ENCODE results near the gene DNM3. TPM values are rescaled to one million over a fixed set of nuclear protein-coding genes. Genes with fewer than 3 reads are reported as not detected.

Gene DNM3
- total and polyA plus RNA-seq, 9 of the 15 experiments (the other 6 are each of a cell fraction or from before 2014, with no cell fraction given) = 0.08 to 0.36 (median 0.22) TPM; not detected in 1

DNA sequence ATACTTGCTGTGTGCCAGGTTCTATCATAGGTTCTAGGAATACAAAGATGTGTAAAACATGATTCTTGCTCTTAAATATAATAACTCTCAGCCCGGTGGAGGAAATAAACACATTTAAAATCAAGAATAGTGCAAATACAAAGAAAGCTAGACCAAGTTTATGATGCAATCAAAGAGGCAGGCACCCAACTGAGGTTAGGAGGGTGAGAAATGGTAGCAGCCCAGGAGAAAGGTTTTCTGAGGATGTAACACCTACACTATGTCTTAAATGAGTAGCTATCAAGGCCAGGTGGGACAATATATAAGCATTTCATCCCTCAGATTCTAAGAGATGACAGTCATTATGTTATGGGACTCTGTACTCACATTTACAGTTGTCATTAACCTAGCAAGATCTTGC is 612.3 kb downstream of the DNM3 start:
- DNase-seq (ENCODE audit: extremely low read depth in 1 of 4, low spot score in 3 of 4) (no peak), FAIRE-seq (no peak), ATAC-seq (no peak)
- no peaks in the 10 kb centered on the region for H3K79me2 ChIP-seq (ENCODE audit: control insufficient read depth, insufficient read depth, low read length)
- ChIA-PET POLR2A (interaction anchor here (0.6 to 1.6 kb wide), 4 partner anchors 10 to 89 kb away, joined by 3 to 6 read pairs (median 4); partner anchors contain the start of gene SUCO), CTCF (ENCODE audit: low intra/inter-chr PET ratio) (no interaction called here)
- no peak overlapping the region for H3K4me3 ChIP-seq
- BruUV-seq (replicated peaks) = no TSS peak
- no peaks in the 10 kb centered on the region for H3K9me3 ChIP-seq (replicated peaks; ENCODE audit: control insufficient read depth, insufficient read depth, low read depth, low read length)
- H2AFZ ChIP-seq (ENCODE audit: low read depth, low read length) = peak overlapping the region; percentile 87; the same call in 1 of the 2 replicates
- H3K4me2 ChIP-seq (ENCODE audit: insufficient read depth, low read length) = no peak overlapping the region
- 50% methylated on average over 1 of the region's 1 CpG for WGBS (ENCODE audit: insufficient coverage, low coverage, missing lambda C conversion rate)
- intact Hi-C loops (cut with micrococcal nuclease) = loop anchor here (5.0 kb wide), 1 partner anchor 44 kb away; no protein-coding TSS in a partner anchor
- H3K4me1 ChIP-seq (replicated peaks in 1 of 2; ENCODE audit: control insufficient read depth in 2 of 2, insufficient read depth in 2 of 2, low read length in 2 of 2) = peaks cover 36 to 59% of the 10 kb centered on the region in 2 experiments
- H3K9ac ChIP-seq (ENCODE audit: insufficient read depth in 1 of 2, low read depth in 2 of 2, low read length in 2 of 2) = no peak overlapping the region
- H3K36me3 ChIP-seq (ENCODE audit: control insufficient read depth, insufficient read depth, low read length) = no peaks in the 10 kb centered on the region
- H3K27me3 ChIP-seq (ENCODE audit: control insufficient read depth in 2 of 2, insufficient read depth in 2 of 2, low read length in 2 of 2) = no peaks in the 10 kb centered on the region
- in situ Hi-C loops (cut with MboI) = loop anchor here (5.0 kb wide), 1 partner anchor 274 kb away; no protein-coding TSS in a partner anchor
- no peaks in the 10 kb centered on the region for H4K20me1 ChIP-seq (replicated peaks; ENCODE audit: control insufficient read depth, insufficient read depth, low read length)
- no peak overlapping the region for H3K27ac ChIP-seq (ENCODE audit: extremely low read depth, low read depth, low read length)
- H3K9me1 ChIP-seq (ENCODE audit: control insufficient read depth, insufficient read depth, low read length) = peaks cover 10% of the 10 kb centered on the region
- TF ChIP-seq HDAC3 (IDR thresholded peaks at IDR 0.05; ENCODE audit: borderline replicate concordance, partially characterized antibody) (no peak), HNRNPUL1 (IDR thresholded peaks at IDR 0.05; ENCODE audit: low read length) (no peak), FOXJ2 (tag; IDR thresholded peaks at IDR 0.05) (0 out of 2 replicates have a peak, but pooled peaks have one; percentile 42), SAFB (IDR thresholded peaks at IDR 0.05; ENCODE audit: borderline replicate concordance, low read depth, low read length) (no peak), CEBPB (tag; IDR thresholded peaks at IDR 0.05) (peak; percentile 84), ZNF561 (CRISPR knock-in tag; conservative IDR thresholded peaks at IDR 0.05) (no peak), CEBPG (CRISPR knock-in tag; IDR thresholded peaks at IDR 0.05) (peak; percentile 45; the same call in 1 of the 2 replicates), CEBPG (tag; conservative IDR thresholded peaks at IDR 0.05 in 1 of 2, IDR thresholded peaks at IDR 0.05 in 1 of 2) (peak; percentile 73 to 76), TEAD2 (tag; IDR thresholded peaks at IDR 0.05) (no peak)
- TF ChIP-seq, protein P1, sequence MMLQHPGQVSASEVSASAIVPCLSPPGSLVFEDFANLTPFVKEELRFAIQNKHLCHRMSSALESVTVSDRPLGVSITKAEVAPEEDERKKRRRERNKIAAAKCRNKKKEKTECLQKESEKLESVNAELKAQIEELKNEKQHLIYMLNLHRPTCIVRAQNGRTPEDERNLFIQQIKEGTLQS (IDR thresholded peaks at IDR 0.05) = peak; percentile 70; the same call in 1 of the 2 replicates
- TF ChIP-seq, protein P1 (CRISPR knock-in tag; conservative IDR thresholded peaks at IDR 0.05) = no peak
- TF ChIP-seq, protein P2, sequence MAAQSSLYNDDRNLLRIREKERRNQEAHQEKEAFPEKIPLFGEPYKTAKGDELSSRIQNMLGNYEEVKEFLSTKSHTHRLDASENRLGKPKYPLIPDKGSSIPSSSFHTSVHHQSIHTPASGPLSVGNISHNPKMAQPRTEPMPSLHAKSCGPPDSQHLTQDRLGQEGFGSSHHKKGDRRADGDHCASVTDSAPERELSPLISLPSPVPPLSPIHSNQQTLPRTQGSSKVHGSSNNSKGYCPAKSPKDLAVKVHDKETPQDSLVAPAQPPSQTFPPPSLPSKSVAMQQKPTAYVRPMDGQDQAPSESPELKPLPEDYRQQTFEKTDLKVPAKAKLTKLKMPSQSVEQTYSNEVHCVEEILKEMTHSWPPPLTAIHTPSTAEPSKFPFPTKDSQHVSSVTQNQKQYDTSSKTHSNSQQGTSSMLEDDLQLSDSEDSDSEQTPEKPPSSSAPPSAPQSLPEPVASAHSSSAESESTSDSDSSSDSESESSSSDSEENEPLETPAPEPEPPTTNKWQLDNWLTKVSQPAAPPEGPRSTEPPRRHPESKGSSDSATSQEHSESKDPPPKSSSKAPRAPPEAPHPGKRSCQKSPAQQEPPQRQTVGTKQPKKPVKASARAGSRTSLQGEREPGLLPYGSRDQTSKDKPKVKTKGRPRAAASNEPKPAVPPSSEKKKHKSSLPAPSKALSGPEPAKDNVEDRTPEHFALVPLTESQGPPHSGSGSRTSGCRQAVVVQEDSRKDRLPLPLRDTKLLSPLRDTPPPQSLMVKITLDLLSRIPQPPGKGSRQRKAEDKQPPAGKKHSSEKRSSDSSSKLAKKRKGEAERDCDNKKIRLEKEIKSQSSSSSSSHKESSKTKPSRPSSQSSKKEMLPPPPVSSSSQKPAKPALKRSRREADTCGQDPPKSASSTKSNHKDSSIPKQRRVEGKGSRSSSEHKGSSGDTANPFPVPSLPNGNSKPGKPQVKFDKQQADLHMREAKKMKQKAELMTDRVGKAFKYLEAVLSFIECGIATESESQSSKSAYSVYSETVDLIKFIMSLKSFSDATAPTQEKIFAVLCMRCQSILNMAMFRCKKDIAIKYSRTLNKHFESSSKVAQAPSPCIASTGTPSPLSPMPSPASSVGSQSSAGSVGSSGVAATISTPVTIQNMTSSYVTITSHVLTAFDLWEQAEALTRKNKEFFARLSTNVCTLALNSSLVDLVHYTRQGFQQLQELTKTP (IDR thresholded peaks at IDR 0.05; ENCODE audit: low read depth in 1 of 2, partially characterized antibody in 2 of 2) = no peak
- TF ChIP-seq, protein P3, sequence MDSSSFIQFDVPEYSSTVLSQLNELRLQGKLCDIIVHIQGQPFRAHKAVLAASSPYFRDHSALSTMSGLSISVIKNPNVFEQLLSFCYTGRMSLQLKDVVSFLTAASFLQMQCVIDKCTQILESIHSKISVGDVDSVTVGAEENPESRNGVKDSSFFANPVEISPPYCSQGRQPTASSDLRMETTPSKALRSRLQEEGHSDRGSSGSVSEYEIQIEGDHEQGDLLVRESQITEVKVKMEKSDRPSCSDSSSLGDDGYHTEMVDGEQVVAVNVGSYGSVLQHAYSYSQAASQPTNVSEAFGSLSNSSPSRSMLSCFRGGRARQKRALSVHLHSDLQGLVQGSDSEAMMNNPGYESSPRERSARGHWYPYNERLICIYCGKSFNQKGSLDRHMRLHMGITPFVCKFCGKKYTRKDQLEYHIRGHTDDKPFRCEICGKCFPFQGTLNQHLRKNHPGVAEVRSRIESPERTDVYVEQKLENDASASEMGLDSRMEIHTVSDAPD (CRISPR knock-in tag; IDR thresholded peaks at IDR 0.05) = no peak
